ENCODE results near the gene ACSS2. TPM values are rescaled to one million over a fixed set of nuclear protein-coding genes. Genes with fewer than 3 reads are reported as not detected.

The ACSS2 gene
- total RNA-seq, 4 donors from 2014 or later = 48.5 to 89.6 (median 68.1) TPM

DNA sequence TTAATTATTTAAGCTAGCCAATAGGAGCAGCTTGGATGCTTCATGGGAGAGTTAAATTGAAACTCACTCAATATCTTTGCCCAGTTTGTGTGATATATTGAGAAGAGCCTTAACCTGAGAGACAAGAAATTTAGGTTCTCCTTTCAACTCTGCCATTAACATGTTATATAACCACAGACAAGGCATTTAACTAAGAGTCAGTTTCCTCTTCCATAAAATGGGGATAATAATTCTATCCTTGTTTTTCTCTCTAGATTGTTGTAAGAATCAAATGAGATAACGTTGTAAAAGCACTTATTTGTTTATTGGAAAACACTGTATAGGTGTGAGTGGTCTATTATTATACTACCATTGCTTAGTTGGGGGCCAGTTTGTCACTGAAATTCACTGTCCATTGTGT, 7.8 kb downstream of the ACSS2 start:
- no peak for DNase-seq
- no peak overlapping the region for H3K4me3 ChIP-seq (replicated peaks in 1 of 3)
- peaks cover 6 to 7% of the 10 kb centered on the region in 2 donors for H3K36me3 ChIP-seq
- WGBS, 2 donors = 79 to 86% methylated on average over 1 of the region's 1 CpG
- H3K4me1 ChIP-seq = no peaks in the 10 kb centered on the region
- intact Hi-C loops (cut with DNase I) = no loop called here
- H3K27ac ChIP-seq = no peak overlapping the region
- no peaks in the 10 kb centered on the region for H3K27me3 ChIP-seq
- no peaks in the 10 kb centered on the region for H3K9me3 ChIP-seq
- no peak for TF ChIP-seq POLR2A (IDR thresholded peaks at IDR 0.05)
- TF ChIP-seq, protein P1, sequence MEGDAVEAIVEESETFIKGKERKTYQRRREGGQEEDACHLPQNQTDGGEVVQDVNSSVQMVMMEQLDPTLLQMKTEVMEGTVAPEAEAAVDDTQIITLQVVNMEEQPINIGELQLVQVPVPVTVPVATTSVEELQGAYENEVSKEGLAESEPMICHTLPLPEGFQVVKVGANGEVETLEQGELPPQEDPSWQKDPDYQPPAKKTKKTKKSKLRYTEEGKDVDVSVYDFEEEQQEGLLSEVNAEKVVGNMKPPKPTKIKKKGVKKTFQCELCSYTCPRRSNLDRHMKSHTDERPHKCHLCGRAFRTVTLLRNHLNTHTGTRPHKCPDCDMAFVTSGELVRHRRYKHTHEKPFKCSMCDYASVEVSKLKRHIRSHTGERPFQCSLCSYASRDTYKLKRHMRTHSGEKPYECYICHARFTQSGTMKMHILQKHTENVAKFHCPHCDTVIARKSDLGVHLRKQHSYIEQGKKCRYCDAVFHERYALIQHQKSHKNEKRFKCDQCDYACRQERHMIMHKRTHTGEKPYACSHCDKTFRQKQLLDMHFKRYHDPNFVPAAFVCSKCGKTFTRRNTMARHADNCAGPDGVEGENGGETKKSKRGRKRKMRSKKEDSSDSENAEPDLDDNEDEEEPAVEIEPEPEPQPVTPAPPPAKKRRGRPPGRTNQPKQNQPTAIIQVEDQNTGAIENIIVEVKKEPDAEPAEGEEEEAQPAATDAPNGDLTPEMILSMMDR (IDR thresholded peaks at IDR 0.05) = no peak

- Histone ChIP-seq H3K4me1 (no peaks in the 10 kb centered on the region), H3K9me3 (no peaks in the 10 kb centered on the region), H3K4me3 (replicated peaks in 1 of 3) (no peak overlapping the region), H3K27me3 (no peaks in the 10 kb centered on the region), H3K27ac (no peak overlapping the region), H3K36me3 (peaks cover 6 to 7% of the 10 kb centered on the region in 2 donors)
- intact Hi-C loops (cut with DNase I) = no loop called here
- WGBS, 2 donors = 97 to 98% methylated on average over 3 of the region's 3 CpGs
- no peak for TF ChIP-seq POLR2A (IDR thresholded peaks at IDR 0.05)
- TF ChIP-seq, protein P1 (IDR thresholded peaks at IDR 0.05) = no peak
- DNase-seq = no peak
Observed at GRCh38 chr20:34886122-34886521, 9.7 kb downstream of the ACSS2 start.

DNA sequence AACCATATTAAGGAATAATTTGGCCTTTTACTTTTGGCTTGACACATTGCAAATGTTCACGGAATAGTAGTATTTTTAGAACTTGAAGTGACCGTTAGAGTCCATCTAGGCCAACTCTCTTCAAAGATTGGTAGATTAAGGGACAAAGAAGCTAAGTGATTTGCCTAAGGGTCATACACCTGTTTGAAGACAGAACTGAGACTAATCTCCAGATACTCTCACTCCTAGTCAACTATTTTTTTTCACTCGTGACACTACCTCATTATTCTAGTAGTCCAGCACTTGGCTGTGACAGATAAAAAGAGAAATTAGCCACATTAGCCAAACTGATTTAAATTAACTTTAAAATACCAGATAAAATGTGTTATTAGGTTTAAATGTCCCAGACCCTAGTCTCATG, 10.6 kb downstream of the ACSS2 start:
- 61 to 62% methylated on average over 3 of the region's 3 CpGs for WGBS, 2 donors
- Histone ChIP-seq H3K9me3 (no peaks in the 10 kb centered on the region), H3K4me1 (no peaks in the 10 kb centered on the region), H3K4me3 (replicated peaks in 1 of 3) (no peak overlapping the region), H3K27me3 (no peaks in the 10 kb centered on the region), H3K27ac (no peak overlapping the region), H3K36me3 (peaks cover 6 to 7% of the 10 kb centered on the region in 2 donors)
- TF ChIP-seq POLR2A (IDR thresholded peaks at IDR 0.05) = no peak
- TF ChIP-seq, protein P1 (IDR thresholded peaks at IDR 0.05) = no peak
- DNase-seq = no peak
- intact Hi-C loops (cut with DNase I) = no loop called here

GRCh38 chr20:34888468-34888867, 12.1 kb downstream of the ACSS2 start:
- DNase-seq = no peak
- Histone ChIP-seq H3K4me3 (replicated peaks in 1 of 3) (no peak overlapping the region), H3K9me3 (no peaks in the 10 kb centered on the region), H3K4me1 (no peaks in the 10 kb centered on the region), H3K27me3 (no peaks in the 10 kb centered on the region), H3K36me3 (peaks cover 0 to 7% of the 10 kb centered on the region in 2 donors), H3K27ac (no peak overlapping the region)
- intact Hi-C loops (cut with DNase I) = no loop called here
- 77 to 90% methylated on average over 1 of the region's 1 CpG for WGBS, 2 donors
- TF ChIP-seq, protein P1 (IDR thresholded peaks at IDR 0.05) = no peak
- TF ChIP-seq POLR2A (IDR thresholded peaks at IDR 0.05) = no peak

- Histone ChIP-seq H3K27ac (no peak overlapping the region), H3K27me3 (no peaks in the 10 kb centered on the region), H3K4me3 (replicated peaks in 1 of 3) (no peak overlapping the region), H3K36me3 (no peaks in the 10 kb centered on the region), H3K4me1 (peaks cover 0 to 6% of the 10 kb centered on the region in 2 donors), H3K9me3 (no peaks in the 10 kb centered on the region)
- WGBS, 2 donors = 86 to 94% methylated on average over 2 of the region's 2 CpGs
- no peak for DNase-seq
- TF ChIP-seq, protein P1 (IDR thresholded peaks at IDR 0.05) = no peak
- no peak for TF ChIP-seq POLR2A (IDR thresholded peaks at IDR 0.05)
- intact Hi-C loops (cut with DNase I) = no loop called here
Observed at GRCh38 chr20:34891166-34892062, 15.0 kb downstream of the ACSS2 start.
